Activated T-helper 2 cell treated with anti-CD3 and anti-CD28 coated beads, Interferon-gamma antibody, Interleukin-2, Interleukin-4, amounts not matched to agents 10 μg/mL and 5 μg/mL and 100 μg/mL, durations not matched to agents 14 hours and 24 hours and 36 hours (primary cell): Measurements from ENCODE around the gene KL. TPM values are rescaled to one million over a fixed set of nuclear protein-coding genes. Genes with fewer than 3 reads are reported as not detected.

ENCODE experiments used
- DNase-seq: peaks from one replicate; pipeline ENCODE4 v3.0.0; 2021; ENCODE audit warnings: low spot score
- H3K27ac Mint-ChIP-seq: one replicate; pipeline ENCODE4 v1.8.0; 2021; ENCODE audit warnings: mixed read lengths
- H3K27me3 Mint-ChIP-seq: one replicate; pipeline ENCODE4 v1.8.0; 2021; ENCODE audit warnings: low read depth, mixed read lengths
- H3K36me3 Mint-ChIP-seq: one replicate; pipeline ENCODE4 v1.8.0; 2021; ENCODE audit warnings: low read depth, mixed read lengths
- H3K4me1 Mint-ChIP-seq: one replicate; pipeline ENCODE4 v1.8.0; 2021; ENCODE audit warnings: low read depth, mixed read lengths
- H3K4me3 Mint-ChIP-seq: one replicate; pipeline ENCODE4 v1.8.0; 2021; ENCODE audit warnings: low read depth, mild to moderate bottlenecking, moderate library complexity, mixed read lengths
- H3K9me3 Mint-ChIP-seq: one replicate; pipeline ENCODE4 v1.8.0; 2021; ENCODE audit warnings: mixed read lengths
- intact Hi-C: fragments of 100-400 bp; cut with micrococcal nuclease; formaldehyde crosslinking; loops from one replicate; pipeline ENCODE4 v1.15.1; 2023
- total RNA-seq: library from RNA; stranded (reverse); gene quantifications from 2 replicates; pipeline ENCODE4 v1.2.3, GENCODE V29; 2022

The KL gene
- total RNA-seq, 1 donor from 2014 or later, result 0.14 TPM

GRCh38 chr13:32987462-32987861, 28.8 kb upstream of the KL start:
- Mint-ChIP-seq H3K9me3 (peaks cover 4% of the 10 kb centered on the region), H3K27ac (no peak overlapping the region), H3K36me3 (no peaks in the 10 kb centered on the region), H3K27me3 (peaks cover 28% of the 10 kb centered on the region), H3K4me1 (no peaks in the 10 kb centered on the region), H3K4me3 (no peak overlapping the region)
- no peak for DNase-seq
- intact Hi-C loops, result no loop called here

DNA sequence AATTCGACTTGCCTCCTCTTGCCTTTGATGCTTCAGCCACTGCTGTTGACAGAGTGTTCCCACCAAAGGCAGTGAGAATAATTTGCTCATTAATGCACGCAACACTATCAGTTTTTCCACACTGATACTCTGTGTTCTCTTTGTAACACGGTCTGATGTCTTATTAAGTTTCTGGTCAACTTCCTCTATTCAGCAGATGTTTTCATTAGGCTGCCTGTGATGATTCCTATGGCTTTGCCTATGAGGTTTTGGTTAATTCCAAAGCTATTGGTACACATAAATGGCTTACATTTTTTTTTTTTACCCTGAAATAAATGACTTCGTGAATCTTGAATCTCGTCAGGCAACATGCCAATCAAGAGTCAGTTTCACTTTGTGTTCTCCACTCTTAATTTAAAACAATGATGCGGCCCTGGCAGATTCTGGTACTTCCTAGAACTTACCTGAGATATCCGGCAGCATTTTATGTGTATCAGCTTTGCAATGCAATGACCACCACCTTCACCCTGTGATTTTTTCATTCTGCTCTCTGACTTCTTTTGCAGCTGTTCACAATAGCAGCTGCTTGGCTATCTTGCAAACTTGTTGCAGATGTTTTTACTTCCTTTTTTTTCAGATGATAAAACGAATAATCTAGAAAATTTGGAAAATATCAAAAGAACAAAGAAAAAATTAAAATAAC, 27.5 kb upstream of the KL start:
- H3K27ac Mint-ChIP-seq, result no peak overlapping the region
- H3K36me3 Mint-ChIP-seq, result no peaks in the 10 kb centered on the region
- peaks cover 4% of the 10 kb centered on the region for H3K9me3 Mint-ChIP-seq
- no peak for DNase-seq
- no peaks in the 10 kb centered on the region for H3K4me1 Mint-ChIP-seq
- H3K4me3 Mint-ChIP-seq, result peak overlapping the region; percentile 17
- H3K27me3 Mint-ChIP-seq, result peaks cover 31% of the 10 kb centered on the region
- intact Hi-C loops, result no loop called here

DNA sequence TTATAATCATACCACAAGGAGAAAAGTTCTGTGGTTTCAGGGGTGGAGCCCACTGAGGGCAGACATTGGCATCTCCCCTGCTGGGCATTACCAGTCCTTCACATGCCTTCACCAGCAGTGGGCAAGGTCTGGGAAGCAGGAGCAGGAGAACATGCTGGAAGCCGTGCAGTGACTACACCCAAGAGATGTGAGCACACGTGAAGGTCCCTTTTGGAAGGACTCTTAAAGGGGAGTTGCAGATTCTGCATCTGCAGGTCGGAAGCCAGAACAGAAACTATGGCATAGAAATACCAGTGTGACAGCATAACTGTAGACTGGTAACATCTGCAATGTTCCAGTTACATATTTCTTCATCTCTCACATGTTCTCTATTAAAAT, 26.9 kb upstream of the KL start:
- H3K36me3 Mint-ChIP-seq, result no peaks in the 10 kb centered on the region
- H3K4me1 Mint-ChIP-seq, result no peaks in the 10 kb centered on the region
- peaks cover 30% of the 10 kb centered on the region for H3K27me3 Mint-ChIP-seq
- H3K27ac Mint-ChIP-seq, result no peak overlapping the region
- intact Hi-C loops, result no loop called here
- no peak overlapping the region for H3K4me3 Mint-ChIP-seq
- no peak for DNase-seq
- peaks cover 4% of the 10 kb centered on the region for H3K9me3 Mint-ChIP-seq

DNA sequence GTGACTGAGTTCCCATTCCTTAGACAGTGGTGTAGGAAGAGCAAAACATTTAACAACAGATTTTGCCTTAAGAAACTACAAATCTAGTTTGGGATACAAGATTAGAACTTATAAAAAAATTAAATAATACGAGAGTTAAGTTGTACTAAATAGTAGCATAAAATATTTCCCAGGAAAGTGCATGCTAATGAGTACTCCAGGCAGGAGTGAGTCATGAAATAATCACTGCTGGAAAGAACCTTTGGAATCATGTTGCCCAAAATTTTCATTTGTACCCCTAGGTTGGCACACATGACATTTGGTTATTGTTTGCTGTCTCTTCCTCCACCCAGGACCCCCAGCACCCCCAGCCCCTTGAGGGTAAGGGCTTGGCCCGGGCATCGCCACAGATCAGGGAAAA, 26.3 kb upstream of the KL start:
- DNase-seq, result no peak
- no peak overlapping the region for H3K27ac Mint-ChIP-seq
- H3K4me3 Mint-ChIP-seq, result no peak overlapping the region
- no peaks in the 10 kb centered on the region for H3K36me3 Mint-ChIP-seq
- intact Hi-C loops, result no loop called here
- H3K9me3 Mint-ChIP-seq, result no peaks in the 10 kb centered on the region
- no peaks in the 10 kb centered on the region for H3K4me1 Mint-ChIP-seq
- H3K27me3 Mint-ChIP-seq, result peaks cover 24% of the 10 kb centered on the region

DNA sequence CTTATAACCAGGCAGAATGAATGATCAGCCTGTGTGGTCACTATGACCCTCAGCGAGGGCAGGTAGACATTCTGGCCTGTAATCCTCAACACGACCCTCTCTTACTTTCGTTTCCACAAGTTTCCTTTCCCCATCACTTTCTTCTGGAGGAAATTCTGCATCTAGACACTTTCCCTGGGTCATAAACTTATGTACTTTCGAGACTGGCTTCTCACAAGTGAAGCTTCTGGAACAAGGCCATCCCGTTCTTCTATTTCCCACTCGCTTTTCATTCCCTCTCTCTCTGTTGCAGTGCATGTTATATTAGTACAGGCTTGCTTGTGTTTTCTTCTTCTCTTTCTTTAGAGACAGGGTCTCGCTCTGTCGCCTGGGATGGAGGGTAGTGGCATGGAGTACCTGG, 23.1 kb upstream of the KL start:
- H3K4me1 Mint-ChIP-seq, result no peaks in the 10 kb centered on the region
- H3K27me3 Mint-ChIP-seq, result peaks cover 17% of the 10 kb centered on the region
- intact Hi-C loops, result no loop called here
- H3K4me3 Mint-ChIP-seq, result no peak overlapping the region
- DNase-seq, result no peak
- no peaks in the 10 kb centered on the region for H3K9me3 Mint-ChIP-seq
- no peak overlapping the region for H3K27ac Mint-ChIP-seq
- H3K36me3 Mint-ChIP-seq, result no peaks in the 10 kb centered on the region

DNA sequence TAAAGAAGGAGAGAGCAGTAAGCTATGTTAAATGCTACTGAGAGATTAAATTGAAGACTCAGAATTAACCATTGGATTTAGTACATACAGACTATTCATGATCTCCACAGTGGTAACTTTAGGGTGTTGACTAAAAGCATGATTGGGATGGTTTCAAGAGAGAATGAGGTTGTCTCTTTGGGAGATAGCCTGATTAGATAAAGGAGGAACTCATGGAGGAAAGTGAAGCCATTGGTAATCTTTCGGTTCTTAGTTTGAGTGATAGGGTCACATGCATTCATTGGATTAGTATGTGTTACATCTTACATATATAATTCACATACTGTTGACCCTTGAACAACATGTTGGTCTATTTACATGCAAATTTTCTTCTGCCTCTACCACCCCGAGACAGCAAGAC, 18.8 kb upstream of the KL start:
- H3K4me3 Mint-ChIP-seq, result no peak overlapping the region
- H3K36me3 Mint-ChIP-seq, result no peaks in the 10 kb centered on the region
- peaks cover 12% of the 10 kb centered on the region for H3K27me3 Mint-ChIP-seq
- no peak for DNase-seq
- H3K9me3 Mint-ChIP-seq, result no peaks in the 10 kb centered on the region
- intact Hi-C loops, result loop anchor here (1.0 to 5.0 kb wide), 2 partner anchors 80 to 90 kb away; no protein-coding TSS in a partner anchor
- H3K4me1 Mint-ChIP-seq, result no peaks in the 10 kb centered on the region
- no peak overlapping the region for H3K27ac Mint-ChIP-seq

DNA sequence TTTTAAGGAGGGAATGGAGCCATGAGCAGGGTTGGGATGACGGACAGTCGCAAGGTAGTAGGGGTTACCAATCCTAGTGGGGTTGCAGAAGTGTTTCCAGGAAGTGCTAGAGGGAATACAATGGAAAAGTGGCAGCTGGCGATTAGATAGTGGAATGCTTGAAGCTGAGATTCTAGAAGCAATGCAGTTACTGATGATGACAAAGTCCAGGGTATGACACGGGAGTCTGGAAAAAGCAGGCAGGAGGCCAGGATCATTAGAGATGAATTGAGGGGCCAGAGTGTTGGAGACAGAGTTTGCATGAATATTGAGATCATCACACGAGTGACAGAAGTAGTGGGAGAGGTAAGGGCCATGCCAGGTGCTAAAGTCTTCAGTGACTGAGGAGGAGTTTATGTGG, 17.3 kb upstream of the KL start:
- no peaks in the 10 kb centered on the region for H3K9me3 Mint-ChIP-seq
- H3K4me3 Mint-ChIP-seq, result no peak overlapping the region
- intact Hi-C loops, result loop anchor here (5.0 kb wide), 1 partner anchor 92 kb away; no protein-coding TSS in a partner anchor
- no peaks in the 10 kb centered on the region for H3K4me1 Mint-ChIP-seq
- DNase-seq, result no peak
- H3K27me3 Mint-ChIP-seq, result peaks cover 21% of the 10 kb centered on the region
- no peaks in the 10 kb centered on the region for H3K36me3 Mint-ChIP-seq
- no peak overlapping the region for H3K27ac Mint-ChIP-seq

GRCh38 chr13:33000365-33000764, 15.9 kb upstream of the KL start:
- H3K4me1 Mint-ChIP-seq, result no peaks in the 10 kb centered on the region

GRCh38 chr13:33003458-33004019, 12.7 kb upstream of the KL start:
- no peak overlapping the region for H3K27ac Mint-ChIP-seq
- H3K4me1 Mint-ChIP-seq, result no peaks in the 10 kb centered on the region
- DNase-seq, result no peak
- peaks cover 40% of the 10 kb centered on the region for H3K27me3 Mint-ChIP-seq
- intact Hi-C loops, result no loop called here
- H3K36me3 Mint-ChIP-seq, result no peaks in the 10 kb centered on the region
- H3K4me3 Mint-ChIP-seq, result no peak overlapping the region
- peaks cover 17% of the 10 kb centered on the region for H3K9me3 Mint-ChIP-seq

More at GRCh38 chr13:33000365-33000764, 15.9 kb upstream of the KL start:
- Mint-ChIP-seq H3K27ac (no peak overlapping the region), H3K27me3 (peaks cover 26% of the 10 kb centered on the region), H3K9me3 (no peaks in the 10 kb centered on the region), H3K36me3 (no peaks in the 10 kb centered on the region), H3K4me3 (no peak overlapping the region)
- intact Hi-C loops, result no loop called here
- no peak for DNase-seq

GRCh38 chr13:33004511-33004910, 11.7 kb upstream of the KL start:
- Mint-ChIP-seq H3K27ac (no peak overlapping the region), H3K9me3 (peaks cover 26% of the 10 kb centered on the region), H3K27me3 (peaks cover 45% of the 10 kb centered on the region), H3K4me3 (no peak overlapping the region), H3K4me1 (no peaks in the 10 kb centered on the region), H3K36me3 (peaks cover 6% of the 10 kb centered on the region)
- intact Hi-C loops, result no loop called here
- no peak for DNase-seq

GRCh38 chr13:33006134-33006533, 10.1 kb upstream of the KL start:
- H3K9me3 Mint-ChIP-seq, result peaks cover 31% of the 10 kb centered on the region

GRCh38 chr13:33006638-33007037, 9.6 kb upstream of the KL start:
- Mint-ChIP-seq H3K27me3 (peaks cover 57% of the 10 kb centered on the region), H3K27ac (no peak overlapping the region), H3K4me3 (no peak overlapping the region), H3K4me1 (no peaks in the 10 kb centered on the region), H3K9me3 (peaks cover 31% of the 10 kb centered on the region), H3K36me3 (peaks cover 6% of the 10 kb centered on the region)
- intact Hi-C loops, result no loop called here
- no peak for DNase-seq

More at GRCh38 chr13:33006134-33006533, 10.1 kb upstream of the KL start:
- no peak overlapping the region for H3K27ac Mint-ChIP-seq
- peaks cover 6% of the 10 kb centered on the region for H3K36me3 Mint-ChIP-seq
- H3K4me1 Mint-ChIP-seq, result no peaks in the 10 kb centered on the region
- H3K27me3 Mint-ChIP-seq, result peaks cover 54% of the 10 kb centered on the region
- intact Hi-C loops, result no loop called here
- H3K4me3 Mint-ChIP-seq, result no peak overlapping the region
- DNase-seq, result no peak

- peaks cover 58% of the 10 kb centered on the region for H3K27me3 Mint-ChIP-seq
- H3K9me3 Mint-ChIP-seq, result peaks cover 31% of the 10 kb centered on the region
- no peak for DNase-seq
- intact Hi-C loops, result no loop called here
- no peak overlapping the region for H3K4me3 Mint-ChIP-seq
- H3K4me1 Mint-ChIP-seq, result no peaks in the 10 kb centered on the region
- H3K27ac Mint-ChIP-seq, result no peak overlapping the region
- peaks cover 6% of the 10 kb centered on the region for H3K36me3 Mint-ChIP-seq
Measured at GRCh38 chr13:33007237-33007636, 9.0 kb upstream of the KL start.
